ENCODE measurements around the gene CLEC4G.

- TF ChIP-seq CTCF (IDR thresholded peaks at IDR 0.05), result no peak
- no peak for TF ChIP-seq POLR2A (IDR thresholded peaks at IDR 0.05)
These were observed 12.4 kb upstream of the CLEC4G start for GRCh38 chr19:7744199-7744786.
